ENCODE results near the gene MED29.

Gene MED29

GRCh38 chr19:39381910-39382611 lies 9.1 kb upstream of the MED29 start:
- Histone ChIP-seq H3K9ac (no peak overlapping the region), H3K36me3 (ENCODE audit: control insufficient read depth, insufficient read depth, low read length) (no peaks in the 10 kb centered on the region), H3K27me3 (ENCODE audit: control insufficient read depth, insufficient read depth, low read length) (no peaks in the 10 kb centered on the region), H3K4me3 (ENCODE audit: low read depth, low read length) (no peak overlapping the region), H3K27ac (no peak overlapping the region), H2AFZ (no peak overlapping the region), H3K79me2 (no peaks in the 10 kb centered on the region), H3K4me2 (ENCODE audit: low read length) (no peak overlapping the region), H3K9me3 (ENCODE audit: control insufficient read depth, low read length) (no peaks in the 10 kb centered on the region), H3K4me1 (no peaks in the 10 kb centered on the region)
- no peak for TF ChIP-seq CTCF (IDR thresholded peaks at IDR 0.05)

GRCh38 chr19:39382991-39383828 lies 8.0 kb upstream of the MED29 start:
- no peaks in the 10 kb centered on the region for H3K79me2 ChIP-seq
- no peak overlapping the region for H3K4me2 ChIP-seq (ENCODE audit: low read length)
- no peak for TF ChIP-seq CTCF (IDR thresholded peaks at IDR 0.05)
- no peak overlapping the region for H2AFZ ChIP-seq
- H3K27ac ChIP-seq = no peak overlapping the region
- H3K27me3 ChIP-seq (ENCODE audit: control insufficient read depth, insufficient read depth, low read length) = no peaks in the 10 kb centered on the region
- no peaks in the 10 kb centered on the region for H3K4me1 ChIP-seq
- H3K9me3 ChIP-seq (ENCODE audit: control insufficient read depth, low read length) = no peaks in the 10 kb centered on the region
- H3K9ac ChIP-seq = no peak overlapping the region
- H3K4me3 ChIP-seq (ENCODE audit: low read depth, low read length) = no peak overlapping the region
- no peaks in the 10 kb centered on the region for H3K36me3 ChIP-seq (ENCODE audit: control insufficient read depth, insufficient read depth, low read length)

- Histone ChIP-seq H3K9ac (no peak overlapping the region), H3K27ac (no peak overlapping the region), H2AFZ (no peak overlapping the region), H3K79me2 (no peaks in the 10 kb centered on the region), H3K4me3 (ENCODE audit: low read depth, low read length) (no peak overlapping the region), H3K9me3 (ENCODE audit: control insufficient read depth, low read length) (no peaks in the 10 kb centered on the region), H3K4me1 (peaks cover 5% of the 10 kb centered on the region), H3K36me3 (ENCODE audit: control insufficient read depth, insufficient read depth, low read length) (no peaks in the 10 kb centered on the region), H3K4me2 (ENCODE audit: low read length) (no peak overlapping the region), H3K27me3 (ENCODE audit: control insufficient read depth, insufficient read depth, low read length) (no peaks in the 10 kb centered on the region)
- TF ChIP-seq CTCF (IDR thresholded peaks at IDR 0.05) = no peak
Measured at GRCh38 chr19:39384839-39385568, 6.2 kb upstream of the MED29 start.

GRCh38 chr19:39385629-39386411 lies 5.4 kb upstream of the MED29 start:
- H3K79me2 ChIP-seq = no peaks in the 10 kb centered on the region
- H3K36me3 ChIP-seq (ENCODE audit: control insufficient read depth, insufficient read depth, low read length) = no peaks in the 10 kb centered on the region
- H3K9me3 ChIP-seq (ENCODE audit: control insufficient read depth, low read length) = no peaks in the 10 kb centered on the region
- no peaks in the 10 kb centered on the region for H3K27me3 ChIP-seq (ENCODE audit: control insufficient read depth, insufficient read depth, low read length)
- peaks cover 8% of the 10 kb centered on the region for H3K4me1 ChIP-seq
- no peak overlapping the region for H3K9ac ChIP-seq
- no peak overlapping the region for H3K4me3 ChIP-seq (ENCODE audit: low read depth, low read length)
- H3K4me2 ChIP-seq (ENCODE audit: low read length) = no peak overlapping the region
- no peak overlapping the region for H3K27ac ChIP-seq
- H2AFZ ChIP-seq = no peak overlapping the region
- no peak for TF ChIP-seq CTCF (IDR thresholded peaks at IDR 0.05)
